ENCODE measurements around the gene SLC25A25.
A peak's percentile ranks its signal among the peaks of the same experiment; 100 is the strongest.

Gene SLC25A25

GRCh38 chr9:128072144-128073021, 4.4 kb downstream of the SLC25A25 start:
- peak; percentile 35 for DNase-seq (ENCODE audit: low read depth)

- no peak for DNase-seq (ENCODE audit: low read depth)
Observed at GRCh38 chr9:128073253-128073886, 5.3 kb downstream of the SLC25A25 start.

- DNase-seq (ENCODE audit: low read depth): no peak
Observed at GRCh38 chr9:128077847-128078503, 9.9 kb downstream of the SLC25A25 start.

- peak; percentile 63 for DNase-seq (ENCODE audit: low read depth)
Observed at GRCh38 chr9:128078504-128079434, 10.7 kb downstream of the SLC25A25 start.

GRCh38 chr9:128080206-128080605, 12.2 kb downstream of the SLC25A25 start:
- no peak for DNase-seq (ENCODE audit: low read depth)

- DNase-seq (ENCODE audit: low read depth): peak; percentile 39
Observed at GRCh38 chr9:128081056-128081455, 13.0 kb downstream of the SLC25A25 start.

- no peak for DNase-seq (ENCODE audit: low read depth)
Observed at GRCh38 chr9:128082151-128082550, 14.1 kb downstream of the SLC25A25 start.

- DNase-seq (ENCODE audit: low read depth): no peak
Observed at GRCh38 chr9:128084746-128085145, 16.7 kb downstream of the SLC25A25 start.

- DNase-seq (ENCODE audit: low read depth): no peak
Observed at GRCh38 chr9:128085943-128086342, 17.9 kb downstream of the SLC25A25 start.

- DNase-seq (ENCODE audit: low read depth): no peak
Observed at GRCh38 chr9:128087262-128087661, 19.2 kb downstream of the SLC25A25 start.

- no peak for DNase-seq (ENCODE audit: low read depth)
Observed at GRCh38 chr9:128088253-128088945, 20.4 kb downstream of the SLC25A25 start.

GRCh38 chr9:128089299-128089698, 21.3 kb downstream of the SLC25A25 start:
- DNase-seq (ENCODE audit: low read depth): no peak

GRCh38 chr9:128091144-128091543, 23.1 kb downstream of the SLC25A25 start:
- DNase-seq (ENCODE audit: low read depth): peak; percentile 75

GRCh38 chr9:128091571-128091970, 23.5 kb downstream of the SLC25A25 start:
- DNase-seq (ENCODE audit: low read depth): no peak

- no peak for DNase-seq (ENCODE audit: low read depth)
Observed at GRCh38 chr9:128092199-128092977, 24.4 kb downstream of the SLC25A25 start.

GRCh38 chr9:128093011-128093410, 25.0 kb downstream of the SLC25A25 start:
- DNase-seq (ENCODE audit: low read depth): no peak

- peak; percentile 99 for DNase-seq (ENCODE audit: low read depth)
Observed at GRCh38 chr9:128094166-128094949, 26.3 kb downstream of the SLC25A25 start.

- DNase-seq (ENCODE audit: low read depth): no peak
Observed at GRCh38 chr9:128094950-128095544, 27.0 kb downstream of the SLC25A25 start.

Data from ELR (cell line).